NCI-H2107 treated with DMSO at 0.1 percent for 48 hours (cell line): ENCODE results near the gene SLC11A2.
"Not testable (repeated sequence)": the region's sequence is repeated elsewhere in the genome, so short reads cannot be mapped to it uniquely, and the experiment has no call there.

Source experiments
- DNase-seq: peaks from one replicate; lab custom pipeline; 2025; ENCODE audit not compliant: unreplicated experiment; lab: John Stamatoyannopoulos, UW

Gene SLC11A2

GRCh38 chr12:51027342-51027835, 1.2 kb upstream of the SLC11A2 start:
- DNase-seq, result no peak

GRCh38 chr12:51025338-51025835, 797 bp downstream of the SLC11A2 start:
- DNase-seq, result peak; percentile 49

- no peak for DNase-seq
Measured at GRCh38 chr12:51023625-51024382, 2.4 kb downstream of the SLC11A2 start.

- no peak for DNase-seq
Measured at GRCh38 chr12:51021694-51022093, 4.5 kb downstream of the SLC11A2 start.

GRCh38 chr12:51020448-51021182, 5.6 kb downstream of the SLC11A2 start:
- peak; percentile 75 for DNase-seq

GRCh38 chr12:51019927-51020326, 6.3 kb downstream of the SLC11A2 start:
- DNase-seq, result no peak

- no peak for DNase-seq
Measured at GRCh38 chr12:51018956-51019355, 7.2 kb downstream of the SLC11A2 start.

- DNase-seq, result no peak
Measured at GRCh38 chr12:51017452-51017851, 8.7 kb downstream of the SLC11A2 start.

GRCh38 chr12:51014467-51014866, 11.7 kb downstream of the SLC11A2 start:
- not testable (repeated sequence) for DNase-seq

- no peak for DNase-seq
Measured at GRCh38 chr12:51013441-51013840, 12.7 kb downstream of the SLC11A2 start.

- no peak for DNase-seq
Measured at GRCh38 chr12:51012570-51013236, 13.5 kb downstream of the SLC11A2 start.

GRCh38 chr12:51011955-51012354, 14.2 kb downstream of the SLC11A2 start:
- no peak for DNase-seq

GRCh38 chr12:51009056-51009440, 17.1 kb downstream of the SLC11A2 start:
- DNase-seq, result no peak

- no peak for DNase-seq
Measured at GRCh38 chr12:51008329-51009055, 17.7 kb downstream of the SLC11A2 start.

GRCh38 chr12:51005671-51006070, 20.5 kb downstream of the SLC11A2 start:
- no peak for DNase-seq

- no peak for DNase-seq
Measured at GRCh38 chr12:51005030-51005429, 21.2 kb downstream of the SLC11A2 start.

- no peak for DNase-seq
Measured at GRCh38 chr12:51004504-51004903, 21.7 kb downstream of the SLC11A2 start.

GRCh38 chr12:51001799-51002198, 24.4 kb downstream of the SLC11A2 start:
- no peak for DNase-seq

GRCh38 chr12:51000245-51000644, 25.9 kb downstream of the SLC11A2 start:
- DNase-seq, result no peak

GRCh38 chr12:50999093-50999492, 27.1 kb downstream of the SLC11A2 start:
- DNase-seq, result no peak

GRCh38 chr12:50992819-50993218, 33.4 kb downstream of the SLC11A2 start:
- no peak for DNase-seq
